Measurements from ENCODE around the gene FAM83E. TPM values are rescaled to one million over a fixed set of nuclear protein-coding genes. Genes with fewer than 3 reads are reported as not detected.
A peak's percentile ranks its signal among the peaks of the same experiment; 100 is the strongest.

Gene FAM83E
- total RNA-seq, 1 donor from 2014 or later, result 3.7 TPM

GRCh38 chr19:48650974-48651682 is 36.3 kb upstream of the FAM83E start:
- Mint-ChIP-seq H3K4me1 (peaks cover 10% of the 10 kb centered on the region), H3K27me3 (ENCODE audit: low read depth) (no peaks in the 10 kb centered on the region)

GRCh38 chr19:48648134-48648533 is 33.3 kb upstream of the FAM83E start:
- DNase-seq (ENCODE audit: low spot score in 2 of 2, unreplicated experiment in 2 of 2), result no peak
- no peak overlapping the region for H3K4me3 Mint-ChIP-seq
- H3K9me3 Mint-ChIP-seq, result no peaks in the 10 kb centered on the region
- TF ChIP-seq, protein P1, sequence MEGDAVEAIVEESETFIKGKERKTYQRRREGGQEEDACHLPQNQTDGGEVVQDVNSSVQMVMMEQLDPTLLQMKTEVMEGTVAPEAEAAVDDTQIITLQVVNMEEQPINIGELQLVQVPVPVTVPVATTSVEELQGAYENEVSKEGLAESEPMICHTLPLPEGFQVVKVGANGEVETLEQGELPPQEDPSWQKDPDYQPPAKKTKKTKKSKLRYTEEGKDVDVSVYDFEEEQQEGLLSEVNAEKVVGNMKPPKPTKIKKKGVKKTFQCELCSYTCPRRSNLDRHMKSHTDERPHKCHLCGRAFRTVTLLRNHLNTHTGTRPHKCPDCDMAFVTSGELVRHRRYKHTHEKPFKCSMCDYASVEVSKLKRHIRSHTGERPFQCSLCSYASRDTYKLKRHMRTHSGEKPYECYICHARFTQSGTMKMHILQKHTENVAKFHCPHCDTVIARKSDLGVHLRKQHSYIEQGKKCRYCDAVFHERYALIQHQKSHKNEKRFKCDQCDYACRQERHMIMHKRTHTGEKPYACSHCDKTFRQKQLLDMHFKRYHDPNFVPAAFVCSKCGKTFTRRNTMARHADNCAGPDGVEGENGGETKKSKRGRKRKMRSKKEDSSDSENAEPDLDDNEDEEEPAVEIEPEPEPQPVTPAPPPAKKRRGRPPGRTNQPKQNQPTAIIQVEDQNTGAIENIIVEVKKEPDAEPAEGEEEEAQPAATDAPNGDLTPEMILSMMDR (IDR thresholded peaks at IDR 0.05; ENCODE audit: unreplicated experiment), result no peak
- H3K27ac Mint-ChIP-seq, result no peak overlapping the region
- H3K36me3 Mint-ChIP-seq, result no peaks in the 10 kb centered on the region
- peaks cover 18% of the 10 kb centered on the region for H3K4me1 Mint-ChIP-seq
- no peaks in the 10 kb centered on the region for H3K27me3 Mint-ChIP-seq (ENCODE audit: low read depth)

More at GRCh38 chr19:48650974-48651682, 36.3 kb upstream of the FAM83E start:
- H3K36me3 Mint-ChIP-seq, result no peaks in the 10 kb centered on the region
- DNase-seq (ENCODE audit: low spot score in 2 of 2, unreplicated experiment in 2 of 2), result no peak
- no peaks in the 10 kb centered on the region for H3K9me3 Mint-ChIP-seq
- no peak overlapping the region for H3K27ac Mint-ChIP-seq
- TF ChIP-seq, protein P1 (IDR thresholded peaks at IDR 0.05; ENCODE audit: unreplicated experiment), result no peak
- no peak overlapping the region for H3K4me3 Mint-ChIP-seq

GRCh38 chr19:48646722-48647216 is 31.9 kb upstream of the FAM83E start:
- H3K36me3 Mint-ChIP-seq, result peaks cover 4% of the 10 kb centered on the region
- H3K27ac Mint-ChIP-seq, result no peak overlapping the region
- peaks cover 18% of the 10 kb centered on the region for H3K4me1 Mint-ChIP-seq
- TF ChIP-seq, protein P1 (IDR thresholded peaks at IDR 0.05; ENCODE audit: unreplicated experiment), result no peak
- DNase-seq (ENCODE audit: low spot score in 2 of 2, unreplicated experiment in 2 of 2), result no peak
- H3K4me3 Mint-ChIP-seq, result peak overlapping the region; percentile 81
- no peaks in the 10 kb centered on the region for H3K9me3 Mint-ChIP-seq
- H3K27me3 Mint-ChIP-seq (ENCODE audit: low read depth), result no peaks in the 10 kb centered on the region

- TF ChIP-seq, protein P1 (IDR thresholded peaks at IDR 0.05; ENCODE audit: unreplicated experiment), result peak; percentile 72
- peak; percentile 87 to 93 for DNase-seq (ENCODE audit: low spot score in 2 of 2, unreplicated experiment in 2 of 2)
- Mint-ChIP-seq H3K4me3 (peak within 1 kb of the TSS; percentile 81), H3K9me3 (no peaks in the 10 kb centered on the region), H3K27me3 (ENCODE audit: low read depth) (no peaks in the 10 kb centered on the region), H3K4me1 (peaks cover 18% of the 10 kb centered on the region), H3K36me3 (peaks cover 7% of the 10 kb centered on the region), H3K27ac (peak within 1 kb of the TSS; percentile 95)
Observed at GRCh38 chr19:48646001-48646721, 31.3 kb upstream of the FAM83E start, which contains the start of gene CA11. CA11 (minus strand) TSS chr19:48646187; CDS start chr19:48645632, 555 bp downstream.

GRCh38 chr19:48645620-48646000 is 30.7 kb upstream of the FAM83E start:
- Mint-ChIP-seq H3K27ac (peak overlapping the region; percentile 95), H3K36me3 (peaks cover 7% of the 10 kb centered on the region)

More at GRCh38 chr19:48645620-48646000, 30.7 kb upstream of the FAM83E start:
- Mint-ChIP-seq H3K4me3 (peak overlapping the region; percentile 81), H3K4me1 (peaks cover 18% of the 10 kb centered on the region), H3K27me3 (ENCODE audit: low read depth) (no peaks in the 10 kb centered on the region), H3K9me3 (no peaks in the 10 kb centered on the region)
- DNase-seq (ENCODE audit: low spot score in 2 of 2, unreplicated experiment in 2 of 2), result no peak
- TF ChIP-seq, protein P1 (IDR thresholded peaks at IDR 0.05; ENCODE audit: unreplicated experiment), result no peak
